Natural killer cell treated with Interleukin-12 subunit alpha and Interleukin-12 subunit beta and Interleukin-15 and Interleukin-18, amount 100 ng/mL, for 72 hours (primary cell): Measurements from ENCODE around the gene NCOR2. TPM values are rescaled to one million over a fixed set of nuclear protein-coding genes. Genes with fewer than 3 reads are reported as not detected.

Source experiments
- ATAC-seq, 2 donors: fragments of 150-1000 bp; cut with Tn5 transposase in 1 of 2; sonication (Bioruptor Pico), chemical (Tn5 transposase) in 1 of 2; 2 replicates each; pipeline ENCODE4 v1.10.0; 2021
- DNase-seq: peaks from one replicate; pipeline ENCODE4 v3.0.0; 2022; ENCODE audit warnings: low spot score
- H3K27ac Mint-ChIP-seq, 2 donors: 1 replicate in 1 of 2; 2 replicates in 1 of 2; pipeline ENCODE4 v1.8.0; 2022; ENCODE audit warnings: mixed read lengths in 2 of 2, mild to moderate bottlenecking in 1 of 2, moderate library complexity in 1 of 2
- H3K27me3 Mint-ChIP-seq, 2 donors: 1 replicate in 1 of 2; 2 replicates in 1 of 2; pipeline ENCODE4 v1.8.0; 2022; ENCODE audit warnings: mixed read lengths in 2 of 2
- H3K36me3 Mint-ChIP-seq: one replicate; pipeline ENCODE4 v1.8.0; 2022; ENCODE audit warnings: mixed read lengths
- H3K4me1 Mint-ChIP-seq, 2 donors: 1 replicate in 1 of 2; 2 replicates in 1 of 2; pipeline ENCODE4 v1.8.0; 2022; ENCODE audit warnings: low read depth in 2 of 2, mixed read lengths in 2 of 2, mild to moderate bottlenecking in 1 of 2
- H3K4me3 Mint-ChIP-seq: one replicate; pipeline ENCODE4 v1.8.0; 2022; ENCODE audit warnings: mixed read lengths
- H3K9me3 Mint-ChIP-seq: 2 replicates; pipeline ENCODE4 v1.8.0; 2022; ENCODE audit warnings: mixed read lengths
- total RNA-seq, 2 donors: library from RNA; stranded (reverse); gene quantifications; one replicate each; pipeline ENCODE4 v1.2.3, GENCODE V29; 2022

Gene NCOR2
- total RNA-seq, 2 donors from 2014 or later, result 80.8 to 133 TPM

DNA sequence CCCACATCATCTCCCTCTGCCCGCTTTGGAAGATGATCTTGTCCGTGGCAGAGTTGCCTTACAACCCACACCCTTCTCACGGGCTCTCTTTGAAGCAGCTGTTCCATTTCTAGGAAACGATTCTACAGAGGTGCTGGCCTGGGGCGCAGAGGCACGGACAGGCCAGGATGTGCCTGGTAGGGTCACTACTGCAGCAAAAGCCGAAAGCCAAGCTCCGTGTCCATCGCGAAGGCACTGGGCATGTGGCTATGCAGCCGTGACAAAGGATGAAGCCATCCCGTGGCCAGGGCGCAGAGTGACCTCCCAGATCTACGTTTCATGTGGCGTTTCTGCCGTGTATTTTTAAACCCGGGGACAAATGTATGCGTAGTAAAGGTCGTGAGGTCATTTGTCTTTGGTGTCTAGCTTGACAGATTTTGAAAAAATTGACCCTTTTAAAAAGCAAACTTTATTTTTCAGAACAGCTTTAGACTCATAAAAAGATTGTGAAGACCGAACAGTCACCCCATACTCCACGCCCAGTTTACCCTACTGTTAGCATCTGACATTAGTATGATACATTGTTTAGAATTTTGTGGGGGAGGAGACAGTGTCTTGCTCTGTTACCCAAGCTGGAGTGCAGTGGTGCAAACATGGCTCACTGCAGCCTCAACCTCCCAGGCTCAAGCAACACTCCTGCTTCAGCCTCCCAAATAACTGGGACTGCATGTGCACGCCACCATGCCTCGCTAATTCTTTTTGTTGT, 40.4 kb upstream of the NCOR2 start:
- ATAC-seq, result no peak
- Mint-ChIP-seq H3K27me3 (peaks cover 36 to 40% of the 10 kb centered on the region in 2 donors), H3K27ac (no peak overlapping the region), H3K4me1 (peaks cover 13 to 17% of the 10 kb centered on the region in 2 donors), H3K9me3 (no peaks in the 10 kb centered on the region), H3K36me3 (no peaks in the 10 kb centered on the region), H3K4me3 (no peak overlapping the region)
- no peak for DNase-seq

DNA sequence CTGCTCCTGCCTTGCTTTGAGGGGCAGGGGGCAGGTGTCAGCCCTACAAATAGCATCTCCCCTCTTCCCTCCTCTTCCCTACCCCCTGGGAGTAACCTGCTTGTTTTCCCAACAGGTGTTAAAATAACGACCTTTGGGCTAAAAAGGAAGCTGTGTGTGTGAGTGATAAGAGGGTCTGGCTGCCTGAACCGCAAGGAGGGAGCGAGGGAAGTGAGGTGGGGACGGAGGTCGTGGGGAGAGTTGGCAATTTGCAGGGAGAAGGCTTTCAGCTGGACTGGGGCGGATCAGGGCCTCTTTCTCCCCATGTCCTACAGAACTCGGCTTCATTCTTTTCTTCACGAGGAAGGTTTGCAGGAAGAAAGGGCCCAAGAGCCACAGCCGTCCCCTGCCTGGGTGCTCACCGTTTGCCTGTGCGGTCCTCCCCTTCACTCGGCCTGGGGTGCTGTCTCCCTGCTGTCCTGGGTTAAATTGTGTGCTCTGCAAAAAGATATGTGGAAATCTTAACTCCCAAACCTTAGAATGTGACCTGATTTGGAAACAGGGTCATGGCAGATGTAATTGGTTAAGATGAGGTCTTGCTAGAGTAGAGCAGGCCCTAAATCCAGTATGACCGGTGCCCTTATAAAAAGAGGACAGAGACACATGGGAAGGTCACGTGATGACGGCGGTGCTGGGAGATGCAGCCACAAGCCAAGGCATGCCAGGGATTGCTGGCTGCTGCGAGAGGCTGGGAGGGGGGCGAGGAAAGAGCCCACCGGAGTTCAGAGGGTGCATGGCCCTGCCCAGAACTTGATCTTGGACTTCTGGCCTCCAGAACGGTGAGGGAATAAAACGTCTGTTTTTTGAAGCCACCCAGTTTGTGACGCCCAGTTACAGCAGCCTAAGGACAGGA, 38.7 kb upstream of the NCOR2 start:
- no peak for DNase-seq
- Mint-ChIP-seq H3K9me3 (no peaks in the 10 kb centered on the region), H3K27ac (no peak overlapping the region), H3K36me3 (no peaks in the 10 kb centered on the region), H3K4me3 (no peak overlapping the region), H3K4me1 (peaks cover 7 to 13% of the 10 kb centered on the region in 2 donors), H3K27me3 (peaks cover 35% of the 10 kb centered on the region in 2 donors)
- no peak for ATAC-seq

DNA sequence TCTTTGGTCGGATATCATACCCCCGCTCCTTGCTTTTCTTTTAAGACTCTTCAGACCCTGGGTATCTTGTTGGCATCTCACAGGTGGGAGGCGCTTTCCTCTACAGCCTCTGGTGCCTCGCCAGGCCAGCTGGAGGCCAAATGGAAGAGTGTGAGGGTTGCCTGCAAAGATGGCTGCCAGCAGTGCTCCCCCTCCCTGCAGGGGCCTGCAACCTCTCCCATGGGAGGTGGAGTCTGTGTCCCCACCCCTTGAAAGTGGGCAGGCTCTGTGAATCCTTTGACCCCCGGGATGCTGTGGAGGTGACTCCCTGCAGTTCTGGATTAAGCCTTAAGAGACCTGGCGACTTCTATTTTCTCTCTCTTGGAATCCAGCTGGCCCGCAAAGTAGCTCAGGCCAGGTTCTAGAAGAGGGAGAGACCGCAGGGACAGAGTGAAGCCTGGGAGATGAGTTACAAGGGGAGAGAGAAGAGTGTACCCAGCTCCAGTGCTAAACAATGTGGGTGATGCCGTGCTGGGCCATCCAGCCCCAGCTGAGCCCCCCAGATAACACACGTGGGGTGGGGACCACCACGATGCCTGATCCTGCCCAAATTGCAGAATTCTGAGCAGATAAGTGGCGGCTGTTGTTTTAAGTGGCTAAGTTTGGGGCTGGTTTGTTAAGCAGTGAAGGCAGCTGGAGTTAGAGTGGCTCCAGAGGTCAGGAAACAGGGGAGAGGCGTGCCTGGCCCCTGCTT, 37.9 kb upstream of the NCOR2 start:
- ATAC-seq (no peak), DNase-seq (no peak)
- H3K4me1 Mint-ChIP-seq, result peaks cover 7 to 13% of the 10 kb centered on the region in 2 donors
- no peaks in the 10 kb centered on the region for H3K36me3 Mint-ChIP-seq
- H3K27me3 Mint-ChIP-seq, result peaks cover 35% of the 10 kb centered on the region in 2 donors
- no peaks in the 10 kb centered on the region for H3K9me3 Mint-ChIP-seq
- no peak overlapping the region for H3K27ac Mint-ChIP-seq
- H3K4me3 Mint-ChIP-seq, result no peak overlapping the region

DNA sequence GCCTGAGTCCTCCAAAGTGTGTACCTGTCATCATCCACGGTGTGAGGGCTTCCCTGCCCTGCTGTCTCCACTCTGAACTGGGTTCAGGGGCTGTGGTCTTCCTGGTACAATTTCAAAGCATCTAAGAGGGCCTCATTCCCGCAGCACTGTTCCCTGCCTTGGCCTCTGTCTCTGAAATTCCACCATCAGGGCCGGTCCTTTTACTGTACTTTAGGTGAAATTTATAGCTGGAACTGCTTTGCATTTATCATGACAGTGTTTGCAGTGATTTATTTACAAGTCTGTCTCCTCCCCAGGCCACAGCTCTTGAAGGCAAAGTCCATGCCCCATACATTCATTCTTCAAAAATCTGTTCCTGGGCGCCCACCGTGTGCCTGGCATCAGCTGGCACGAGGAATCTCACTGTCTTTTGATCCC, 36.9 kb upstream of the NCOR2 start:
- H3K36me3 Mint-ChIP-seq, result no peaks in the 10 kb centered on the region
- H3K27ac Mint-ChIP-seq, result no peak overlapping the region
- DNase-seq (no peak), ATAC-seq (no peak)
- no peaks in the 10 kb centered on the region for H3K9me3 Mint-ChIP-seq
- peaks cover 7 to 10% of the 10 kb centered on the region in 2 donors for H3K4me1 Mint-ChIP-seq
- H3K27me3 Mint-ChIP-seq, result peaks cover 33 to 38% of the 10 kb centered on the region in 2 donors
- no peak overlapping the region for H3K4me3 Mint-ChIP-seq

DNA sequence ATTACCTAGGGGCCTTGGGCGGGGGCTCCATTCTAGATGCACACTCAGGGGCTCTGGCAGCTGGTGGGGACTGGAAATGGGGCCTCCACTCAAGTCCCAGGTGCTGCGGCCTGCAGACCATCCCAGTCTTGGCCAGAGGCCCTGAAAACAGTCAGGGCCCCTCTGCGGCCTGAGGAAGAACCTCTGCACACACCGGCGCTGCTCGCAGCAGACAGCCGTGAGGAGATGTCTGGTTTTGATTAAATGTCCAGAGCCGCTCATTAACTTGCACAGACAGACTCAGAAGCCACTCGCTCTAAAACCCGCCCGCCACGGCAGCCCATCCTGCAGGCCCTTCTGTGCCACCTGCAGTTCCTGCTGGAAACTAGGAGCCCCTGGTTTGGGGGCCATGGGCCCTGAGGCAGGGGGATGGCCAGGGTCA, 36.4 kb upstream of the NCOR2 start:
- Mint-ChIP-seq H3K4me1 (peaks cover 4 to 11% of the 10 kb centered on the region in 2 donors), H3K27me3 (peaks cover 32 to 39% of the 10 kb centered on the region in 2 donors), H3K36me3 (no peaks in the 10 kb centered on the region), H3K27ac (no peak overlapping the region), H3K4me3 (no peak overlapping the region), H3K9me3 (no peaks in the 10 kb centered on the region)
- no peak for DNase-seq
- ATAC-seq, result no peak

DNA sequence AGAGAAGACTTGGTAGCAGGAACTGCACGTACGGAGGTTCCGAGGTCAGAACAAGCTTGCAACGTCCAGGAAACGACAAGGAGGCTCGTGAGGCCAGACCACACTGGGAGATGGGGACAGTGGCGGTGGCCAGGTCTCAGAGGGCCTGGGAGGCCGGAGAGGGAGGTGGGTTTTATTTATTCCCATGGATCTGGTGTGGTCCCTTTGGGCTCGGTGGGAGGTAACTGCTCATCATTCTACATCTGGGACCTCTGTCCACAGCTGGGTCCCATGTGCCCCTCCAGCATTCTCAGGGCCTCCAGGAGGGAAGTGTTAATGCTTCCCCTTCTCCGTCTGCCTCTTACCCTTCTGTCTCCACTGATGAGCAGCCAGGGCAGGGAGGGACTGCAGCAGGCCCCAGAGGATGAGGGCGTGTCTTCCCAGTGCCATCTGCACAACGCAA, 35.7 kb upstream of the NCOR2 start:
- peaks cover 0 to 5% of the 10 kb centered on the region in 2 donors for H3K4me1 Mint-ChIP-seq
- peaks cover 31 to 36% of the 10 kb centered on the region in 2 donors for H3K27me3 Mint-ChIP-seq
- ATAC-seq, result no peak
- DNase-seq, result no peak
- no peaks in the 10 kb centered on the region for H3K36me3 Mint-ChIP-seq
- H3K4me3 Mint-ChIP-seq, result no peak overlapping the region
- H3K27ac Mint-ChIP-seq, result no peak overlapping the region
- no peaks in the 10 kb centered on the region for H3K9me3 Mint-ChIP-seq

DNA sequence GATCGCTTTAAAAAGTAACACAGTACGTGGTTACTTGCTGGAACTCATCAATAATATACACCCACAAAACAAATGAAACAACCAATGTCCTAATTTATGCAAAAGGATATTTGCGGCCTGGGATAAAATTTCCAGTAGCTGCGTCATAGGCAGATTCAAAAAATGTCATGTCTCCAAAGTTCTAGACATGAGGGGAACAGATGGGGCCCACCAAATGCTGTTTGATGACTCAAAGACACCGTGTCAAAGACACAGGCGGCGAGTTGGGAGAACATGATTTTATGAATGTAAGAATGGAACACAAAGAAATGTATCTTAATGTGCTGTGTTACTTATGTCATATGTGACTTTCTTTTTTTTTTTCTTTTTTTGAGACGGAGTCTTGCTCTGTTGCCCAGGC, 34.3 kb upstream of the NCOR2 start:
- Mint-ChIP-seq H3K9me3 (no peaks in the 10 kb centered on the region), H3K27me3 (peaks cover 23 to 26% of the 10 kb centered on the region in 2 donors), H3K4me1 (peaks cover 0 to 5% of the 10 kb centered on the region in 2 donors), H3K27ac (no peak overlapping the region), H3K36me3 (no peaks in the 10 kb centered on the region), H3K4me3 (no peak overlapping the region)
- DNase-seq, result no peak
- ATAC-seq, result no peak

DNA sequence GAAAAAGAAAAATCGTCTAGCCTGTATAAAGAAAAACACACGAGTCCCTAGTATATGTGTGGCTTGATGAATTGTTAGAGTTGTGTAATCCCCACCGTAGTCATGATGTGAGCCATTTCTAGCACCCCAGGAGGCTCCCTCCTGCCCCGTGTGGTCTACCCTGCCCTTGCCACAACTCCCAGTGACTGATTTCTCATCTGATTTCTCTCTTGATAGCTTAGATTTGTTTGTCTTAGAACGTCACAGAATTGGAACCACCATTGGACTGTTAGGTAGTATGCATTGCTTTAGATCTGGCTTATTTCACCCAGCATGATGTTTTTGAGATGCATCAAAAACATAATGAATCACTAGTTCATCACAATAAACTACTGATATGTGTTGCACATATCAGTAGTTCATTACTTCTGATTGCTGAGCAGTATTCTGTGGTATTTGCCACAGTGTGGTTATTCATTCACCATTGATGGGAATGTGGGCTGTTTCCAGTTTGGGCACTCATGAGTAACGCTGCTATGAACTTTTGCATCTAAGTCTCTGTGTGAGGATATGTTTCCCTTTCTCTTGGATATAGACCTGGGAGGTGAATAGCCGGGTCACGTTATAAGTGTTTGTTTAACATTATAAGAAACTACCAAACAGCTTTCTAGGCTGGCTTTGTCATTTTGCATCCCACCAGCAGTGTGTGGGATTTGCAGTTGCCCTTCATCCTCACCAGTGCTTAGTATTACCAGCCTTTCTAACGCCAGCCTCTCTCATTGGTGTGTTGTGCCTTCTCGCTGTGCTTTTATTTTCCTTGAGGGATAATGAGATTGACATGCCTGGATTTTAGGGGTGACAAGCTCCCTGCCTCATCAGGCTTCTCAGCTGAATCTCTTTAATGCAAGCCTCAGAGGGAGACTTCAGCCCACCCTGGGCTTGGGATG, 31.9 kb upstream of the NCOR2 start:
- H3K4me3 Mint-ChIP-seq, result no peak overlapping the region
- ATAC-seq, result peak; percentile 72 to 74
- H3K27me3 Mint-ChIP-seq, result peaks cover 13 to 23% of the 10 kb centered on the region in 2 donors
- peaks cover 0 to 5% of the 10 kb centered on the region in 2 donors for H3K4me1 Mint-ChIP-seq
- H3K9me3 Mint-ChIP-seq, result no peaks in the 10 kb centered on the region
- no peak overlapping the region for H3K27ac Mint-ChIP-seq
- no peaks in the 10 kb centered on the region for H3K36me3 Mint-ChIP-seq
- DNase-seq, result no peak

DNA sequence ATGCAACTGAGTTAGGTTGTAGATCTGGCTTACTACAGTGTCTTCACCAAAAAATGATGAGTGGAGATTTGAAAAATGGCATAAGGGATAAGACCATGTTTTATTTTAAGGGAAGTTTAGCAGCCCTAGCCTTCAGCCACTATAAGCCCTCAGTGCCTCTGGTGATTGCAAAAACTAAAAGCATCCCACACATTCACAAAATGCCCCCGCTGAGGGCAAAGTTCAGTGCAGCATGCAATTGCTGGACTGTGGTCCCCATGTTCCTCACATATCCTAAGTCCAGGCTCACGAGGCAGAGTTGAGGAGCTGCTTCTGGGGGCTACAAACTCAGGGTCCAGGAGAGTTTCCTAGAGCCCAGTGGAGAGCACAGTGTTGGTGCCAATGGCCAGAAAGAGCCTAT, 29.6 kb upstream of the NCOR2 start:
- H3K4me3 Mint-ChIP-seq, result no peak overlapping the region

DNA sequence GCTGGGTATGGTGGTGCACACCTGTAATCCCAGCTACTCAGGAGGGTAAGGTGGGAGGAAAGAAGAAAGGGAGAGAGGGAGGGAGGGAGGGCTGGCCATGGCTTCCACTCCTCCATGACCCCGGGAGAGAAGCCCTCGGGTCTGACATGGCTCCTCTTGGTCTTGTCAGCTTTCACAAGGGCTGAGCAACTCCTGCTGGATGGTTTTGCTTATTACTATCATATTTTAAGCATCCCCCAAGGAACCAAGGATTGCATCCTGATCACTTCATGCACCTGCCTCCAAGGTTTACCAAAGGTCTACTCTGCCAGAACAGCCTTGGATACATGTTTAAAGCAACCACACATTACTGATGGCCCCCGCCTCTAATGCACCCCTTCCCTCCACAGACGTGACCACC, 28.0 kb upstream of the NCOR2 start:
- ATAC-seq (no peak), DNase-seq (no peak)
- no peak overlapping the region for H3K27ac Mint-ChIP-seq
- peaks cover 5 to 8% of the 10 kb centered on the region in 2 donors for H3K4me1 Mint-ChIP-seq
- H3K9me3 Mint-ChIP-seq, result no peaks in the 10 kb centered on the region
- no peak overlapping the region for H3K4me3 Mint-ChIP-seq
- H3K36me3 Mint-ChIP-seq, result no peaks in the 10 kb centered on the region
- peaks cover 29 to 50% of the 10 kb centered on the region in 2 donors for H3K27me3 Mint-ChIP-seq

More for the DNA sequence above, 29.6 kb upstream of the NCOR2 start:
- no peak overlapping the region for H3K27ac Mint-ChIP-seq
- no peaks in the 10 kb centered on the region for H3K36me3 Mint-ChIP-seq
- H3K9me3 Mint-ChIP-seq, result no peaks in the 10 kb centered on the region
- no peak for ATAC-seq
- H3K4me1 Mint-ChIP-seq, result peaks cover 5 to 8% of the 10 kb centered on the region in 2 donors
- DNase-seq, result no peak
- H3K27me3 Mint-ChIP-seq, result peaks cover 21 to 34% of the 10 kb centered on the region in 2 donors

DNA sequence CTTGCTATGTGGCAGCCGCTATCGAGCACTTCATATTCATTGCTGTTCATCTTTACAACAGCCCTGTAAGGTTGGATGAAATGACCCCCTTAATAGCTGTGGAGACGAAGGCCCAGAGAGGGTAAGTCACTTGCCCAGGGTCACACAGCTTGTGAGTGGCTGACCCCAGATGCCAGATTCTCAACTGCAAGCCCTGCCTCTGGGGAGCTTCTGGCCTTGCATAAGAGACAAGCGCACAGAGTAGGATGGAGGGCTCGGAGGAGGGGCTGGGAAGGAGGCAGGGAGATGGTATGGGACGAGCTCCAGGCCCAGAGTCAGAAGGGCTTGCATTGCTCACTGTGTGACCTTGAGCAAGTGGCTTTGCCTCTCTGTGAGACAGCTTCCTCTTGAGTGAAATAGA, 27.4 kb upstream of the NCOR2 start:
- Mint-ChIP-seq H3K36me3 (no peaks in the 10 kb centered on the region), H3K27ac (no peak overlapping the region), H3K4me1 (peaks cover 5 to 8% of the 10 kb centered on the region in 2 donors), H3K9me3 (no peaks in the 10 kb centered on the region), H3K4me3 (no peak overlapping the region), H3K27me3 (peaks cover 28 to 56% of the 10 kb centered on the region in 2 donors)
- DNase-seq, result no peak
- ATAC-seq, result no peak

DNA sequence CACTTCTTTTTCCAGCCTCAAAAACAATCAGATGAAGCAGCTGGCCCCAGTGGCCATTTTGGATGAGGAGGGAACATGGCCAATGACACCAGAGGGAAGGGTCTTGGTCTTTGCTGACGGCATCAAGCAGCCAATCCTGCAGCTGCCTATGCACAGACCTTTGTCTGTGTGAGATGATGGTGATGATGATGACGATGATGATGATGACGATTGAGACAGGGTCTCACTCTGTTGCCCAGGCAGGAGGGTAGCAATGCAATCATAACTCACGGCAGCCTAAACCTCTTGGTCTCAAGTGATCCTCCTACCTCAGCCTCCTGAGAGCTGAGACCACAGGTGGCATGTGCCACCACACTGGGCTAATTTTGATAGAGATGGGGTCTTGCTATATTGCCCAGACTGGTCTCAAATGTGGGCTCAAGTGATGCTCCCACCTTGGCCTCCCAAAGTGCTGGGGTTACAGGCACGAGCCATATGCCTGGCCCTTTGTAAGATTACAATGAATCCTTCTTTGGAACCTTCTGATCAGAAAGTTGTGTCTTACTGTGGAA, 26.5 kb upstream of the NCOR2 start:
- Mint-ChIP-seq H3K27ac (no peak overlapping the region), H3K4me3 (no peak overlapping the region), H3K27me3 (peaks cover 32 to 57% of the 10 kb centered on the region in 2 donors), H3K4me1 (peaks cover 4 to 13% of the 10 kb centered on the region in 2 donors), H3K36me3 (no peaks in the 10 kb centered on the region), H3K9me3 (no peaks in the 10 kb centered on the region)
- no peak for ATAC-seq
- no peak for DNase-seq
